Glomerular endothelial cell (primary cell): Measurements from ENCODE around the gene SNRK. TPM values are rescaled to one million over a fixed set of nuclear protein-coding genes. Genes with fewer than 3 reads are reported as not detected.

Experiments
- DNase-seq: peaks from one replicate; pipeline ENCODE4 v3.0.0-alpha.2; 2011; ENCODE audit warnings: low read depth, low spot score; ENCODE audit errors: extremely low read depth
- total RNA-seq: library from RNA; depleted of rRNA; stranded (reverse); fragments of >200 nt; gene quantifications from 2 replicates; pipeline ENCODE4 v1.2.3, GENCODE V29; 2015

Gene SNRK
- total RNA-seq, 1 donor from 2014 or later: 183 TPM

GRCh38 chr3:43366885-43367284 lies 80.5 kb downstream of the SNRK start:
- no peak for DNase-seq

- no peak for DNase-seq
Observed at GRCh38 chr3:43369404-43370292, 83.3 kb downstream of the SNRK start.

GRCh38 chr3:43370293-43370980 lies 84.1 kb downstream of the SNRK start:
- no peak for DNase-seq

GRCh38 chr3:43371494-43371893 lies 85.2 kb downstream of the SNRK start:
- no peak for DNase-seq

DNA sequence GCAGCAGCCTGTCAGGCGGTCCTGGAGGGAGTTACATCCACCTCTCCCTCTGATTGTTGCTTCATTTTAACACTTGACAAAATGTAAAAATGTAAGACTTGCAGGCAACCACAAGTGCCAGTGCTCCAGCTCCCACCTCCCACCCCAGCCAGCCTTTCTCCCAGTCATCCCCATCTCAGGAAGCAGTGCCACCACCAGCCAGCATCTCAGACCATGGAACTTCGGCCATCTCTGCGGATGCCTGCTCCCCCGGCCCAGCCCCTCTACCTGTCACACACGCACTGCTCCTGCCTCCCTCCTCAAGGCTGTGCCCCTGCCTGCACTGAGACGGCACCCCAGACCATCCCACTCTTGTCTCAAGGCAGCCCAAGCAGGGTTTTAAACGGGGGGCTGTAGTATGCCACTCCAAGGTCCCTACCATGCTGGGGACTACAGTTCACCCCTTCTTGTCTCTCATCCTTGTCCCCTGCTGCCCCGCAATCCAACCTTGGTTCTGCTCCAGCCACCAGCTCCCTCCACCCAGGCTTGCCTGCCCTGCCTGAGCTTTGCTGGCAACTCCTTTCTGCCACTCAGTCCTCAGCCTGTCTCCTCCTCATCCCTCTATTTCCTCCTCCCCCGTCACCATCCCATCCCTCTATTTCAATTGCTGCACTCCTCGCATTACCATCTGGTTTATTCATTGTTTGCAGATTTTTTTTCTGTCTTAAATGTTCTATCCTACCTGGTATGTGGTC lies 85.8 kb downstream of the SNRK start:
- DNase-seq: no peak

DNA sequence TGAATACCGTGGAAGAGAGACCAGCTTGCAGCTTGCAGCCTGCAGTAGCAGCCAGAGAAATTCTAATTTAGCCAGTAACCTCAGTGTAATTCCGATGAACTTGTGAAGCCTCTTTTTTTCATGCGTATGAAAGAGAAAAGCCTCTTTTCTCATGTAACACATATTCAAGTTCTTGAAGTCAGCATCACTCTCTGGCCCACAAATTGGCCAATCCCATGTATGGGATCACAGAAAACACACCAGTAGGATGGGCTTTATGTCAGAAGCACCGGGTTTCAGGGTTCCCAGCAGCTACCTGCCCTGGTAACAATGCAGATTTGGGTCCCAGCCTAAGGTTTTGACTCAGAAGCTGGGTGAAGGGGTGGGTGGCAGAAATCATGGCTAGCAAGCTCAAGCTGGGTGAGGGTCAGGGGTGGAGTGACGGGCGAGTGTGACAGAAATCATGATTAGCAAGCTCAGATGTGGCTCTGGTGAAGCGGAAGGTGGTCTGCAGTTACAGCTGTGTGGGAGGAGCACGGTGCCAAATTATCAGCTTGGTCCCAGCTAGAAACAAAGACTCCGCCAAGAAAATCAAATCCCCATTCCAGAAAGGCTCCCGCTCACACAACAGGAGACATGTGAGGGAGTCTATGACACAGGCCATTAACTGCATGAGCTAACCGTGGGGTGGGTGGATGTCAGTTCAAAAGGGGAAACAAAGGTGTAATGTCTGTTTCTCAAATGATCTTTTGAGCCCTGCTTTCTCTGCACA lies 86.6 kb downstream of the SNRK start:
- no peak for DNase-seq

- no peak for DNase-seq
Observed at GRCh38 chr3:43373560-43373928, 87.2 kb downstream of the SNRK start.

- no peak for DNase-seq
Observed at GRCh38 chr3:43378066-43378935, 92.0 kb downstream of the SNRK start.

GRCh38 chr3:43379343-43379742 lies 93.0 kb downstream of the SNRK start:
- no peak for DNase-seq

GRCh38 chr3:43388175-43388574 lies 101.8 kb downstream of the SNRK start:
- no peak for DNase-seq

GRCh38 chr3:43388915-43389314 lies 102.6 kb downstream of the SNRK start:
- no peak for DNase-seq

DNA sequence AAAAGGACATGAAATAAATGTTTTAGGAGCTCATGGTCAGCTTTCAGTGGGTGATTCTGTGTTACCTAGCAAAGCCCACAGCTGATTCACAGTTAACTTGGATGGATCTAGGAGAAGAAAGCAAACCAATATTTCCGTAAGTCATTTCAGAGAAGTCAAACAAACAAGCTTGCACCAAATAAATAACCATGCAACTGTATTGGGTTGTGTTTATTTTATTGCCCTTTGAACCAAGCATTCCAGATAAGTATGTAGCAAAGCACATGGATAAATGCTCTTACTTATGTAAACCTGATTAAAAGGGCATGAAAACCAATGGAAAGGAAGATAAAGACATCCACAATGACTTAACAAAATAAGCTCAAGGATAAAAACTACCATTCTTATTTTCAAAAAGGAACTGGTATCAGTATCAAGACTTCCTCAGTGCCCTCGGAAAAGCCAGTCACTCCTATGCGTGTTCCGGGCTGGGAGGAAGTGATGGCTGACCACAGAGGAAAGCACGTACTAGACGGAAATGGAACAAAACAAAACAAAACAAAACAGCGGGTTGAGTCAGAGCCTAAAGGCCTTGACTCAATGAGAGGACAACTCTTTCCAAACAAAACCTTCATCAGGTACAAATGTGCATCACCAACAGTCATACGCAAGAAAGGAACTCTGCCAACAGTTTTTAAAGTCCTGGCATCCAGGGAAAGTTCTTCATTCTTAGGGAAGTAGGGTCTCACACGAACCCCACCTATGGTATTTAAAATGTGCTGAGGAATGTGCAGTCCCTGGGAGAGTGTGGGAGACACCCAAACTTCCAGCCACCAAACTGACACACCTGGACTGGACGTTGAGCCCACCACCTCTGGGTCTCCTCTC lies 103.3 kb downstream of the SNRK start:
- peak; percentile 99 for DNase-seq

DNA sequence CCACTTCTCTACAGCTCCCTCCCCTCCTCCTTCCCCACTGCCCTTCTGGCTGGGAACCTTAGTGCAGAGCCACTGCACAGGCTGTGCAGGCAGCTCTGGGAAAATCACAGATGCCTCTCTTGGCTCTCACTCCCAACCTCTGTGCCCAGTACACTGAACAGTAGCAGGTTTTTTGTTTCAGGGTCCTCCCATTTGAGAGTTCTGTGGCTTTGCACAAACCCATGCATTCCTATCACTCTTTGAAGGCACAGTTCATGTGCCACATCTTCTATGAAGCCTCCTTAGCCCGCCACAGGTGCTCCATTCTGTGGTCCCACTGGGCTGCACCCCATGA lies 103.9 kb downstream of the SNRK start:
- peak; percentile 55 for DNase-seq

- no peak for DNase-seq
Observed at GRCh38 chr3:43391621-43392020, 105.3 kb downstream of the SNRK start.

GRCh38 chr3:43394041-43394554 lies 107.8 kb downstream of the SNRK start:
- peak; percentile 99 for DNase-seq

GRCh38 chr3:43399034-43399433 lies 112.7 kb downstream of the SNRK start:
- DNase-seq: no peak

DNA sequence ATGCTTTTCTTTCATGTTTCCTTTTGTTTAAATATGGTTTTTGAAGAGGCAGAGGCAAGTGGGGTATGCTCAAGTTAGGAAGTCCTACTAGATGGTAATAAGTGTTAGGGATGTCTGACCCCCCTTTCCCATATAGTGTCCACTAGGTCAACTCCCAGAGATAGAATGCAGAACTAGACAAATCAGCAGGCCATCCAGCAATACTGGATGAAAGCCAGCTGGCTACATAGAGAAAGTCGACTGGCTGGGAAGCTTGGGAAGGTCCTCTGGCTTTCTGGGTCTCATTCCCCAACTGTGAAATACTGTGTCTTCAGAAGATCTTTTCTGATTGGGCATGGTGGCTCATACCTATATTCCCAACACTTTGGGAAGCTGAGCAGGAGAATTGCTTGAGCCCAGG lies 113.8 kb downstream of the SNRK start:
- no peak for DNase-seq
